Transverse colon (tissue), 4 donors: ENCODE results near the gene SLC2A13. TPM values are rescaled to one million over a fixed set of nuclear protein-coding genes. Genes with fewer than 3 reads are reported as not detected.

ENCODE experiments used
- DNase-seq: peaks from one replicate; pipeline ENCODE4 v3.0.0-alpha.2; 2019
- H3K27ac ChIP-seq, 4 donors: fragments of 200-600 bp; sonication (generic); 2 replicates each; pipeline ENCODE4 v1.5.1; 2016 to 2018; ENCODE audit warnings: inconsistent platforms in 4 of 4
- H3K27me3 ChIP-seq: fragments of 200-600 bp; sonication (generic); 2 replicates; pipeline ENCODE4 v1.5.1; 2017; ENCODE audit warnings: inconsistent platforms
- H3K36me3 ChIP-seq, 4 donors: fragments of 200-600 bp; sonication (generic); 2 replicates each; pipeline ENCODE4 v1.5.1; 2017 to 2019; ENCODE audit warnings: inconsistent platforms in 4 of 4
- H3K4me1 ChIP-seq, 4 donors: fragments of 200-600 bp; sonication (generic); 2 replicates each; pipeline ENCODE4 v1.5.1; 2017 to 2020; ENCODE audit warnings: inconsistent platforms in 4 of 4
- H3K4me3 ChIP-seq, 4 donors: fragments of 200-600 bp; sonication (generic); 1 replicate in 1 of 4; 2 replicates in 3 of 4; pipeline versions ENCODE4 v1.5.1 to v1.6.1; 2017 to 2019; ENCODE audit warnings: inconsistent platforms in 4 of 4
- H3K9me3 ChIP-seq, 2 donors: fragments of 200-600 bp; sonication (generic); 2 replicates each; pipeline ENCODE4 v1.5.1; 2017 to 2019; ENCODE audit warnings: inconsistent platforms in 2 of 2
- CTCF ChIP-seq, 5 experiments: fragments of 200-600 bp in 3 of 5; fragments of 450-650 bp in 2 of 5; sonication (generic) in 3 of 5; IDR thresholded peaks; 1 replicate in 2 of 5; 2 replicates in 3 of 5; pipeline ENCODE4 v1.5.1; 2016 to 2017; ENCODE audit warnings: antibody characterized with exemption in 5 of 5, inconsistent platforms in 3 of 5, mild to moderate bottlenecking in 2 of 5, moderate library complexity in 1 of 5
- EP300 ChIP-seq: sonication (generic); formaldehyde crosslinking; IDR thresholded peaks from one replicate; pipeline ENCODE4 v1.6.1; 2017; ENCODE audit warnings: antibody characterized with exemption, low read depth
- POLR2A ChIP-seq: fragments of 450-650 bp; IDR thresholded peaks from one replicate; pipeline ENCODE4 v1.6.1; 2016; ENCODE audit warnings: antibody characterized with exemption, mild to moderate bottlenecking, moderate library complexity
- POLR2AphosphoS5 ChIP-seq, 3 donors: sonication (generic); formaldehyde crosslinking; IDR thresholded peaks; one replicate each; pipeline ENCODE4 v1.6.1; 2016; ENCODE audit warnings: antibody characterized with exemption in 3 of 3
- WGBS, 2 donors: methylation state at CpG; one replicate each; pipeline ENCODE4 v1.1.5; 2018; ENCODE audit warnings: low coverage in 1 of 2; 5-methylcytosine and 5-hydroxymethylcytosine counted together
- in situ Hi-C, 4 donors: fragments of 200-750 bp; cut with MboI; loops; one replicate each; pipeline versions ENCODE4 v1.15.0 to v1.15.1; 2017; ENCODE audit warnings: low sequenced_read_pairs in 3 of 4, low pct_ligation_motif_present in 1 of 4, low pct_unique_long_range_greater_than_20kb in 1 of 4
- intact Hi-C: fragments of 100-400 bp; cut with DNase I; formaldehyde crosslinking; loops from one replicate; pipeline ENCODE4 v1.15.1; 2023; ENCODE audit warnings: low total_unique reads
- total RNA-seq, 4 donors: library from RNA; depleted of rRNA; stranded (reverse); fragments of >200 nt; gene quantifications; one replicate each; pipeline ENCODE4 v1.1.0, GENCODE V29; 2016

Gene SLC2A13
- total RNA-seq, 4 donors from 2014 or later = 31.8 to 70.7 (median 46.8) TPM

GRCh38 chr12:39839072-39839471, 266.8 kb downstream of the SLC2A13 start:
- Histone ChIP-seq H3K27ac (no peak overlapping the region), H3K9me3 (no peaks in the 10 kb centered on the region), H3K4me1 (no peaks in the 10 kb centered on the region), H3K27me3 (no peaks in the 10 kb centered on the region), H3K36me3 (no peaks in the 10 kb centered on the region), H3K4me3 (no peak overlapping the region)
- intact Hi-C loops = no loop called here
- no peak for TF ChIP-seq CTCF (IDR thresholded peaks at IDR 0.05)
- no peak for TF ChIP-seq POLR2AphosphoS5 (IDR thresholded peaks at IDR 0.05)
- TF ChIP-seq POLR2A = no peak
- TF ChIP-seq EP300 = no peak
- WGBS, 2 donors = 92 to 97% methylated on average over 6 of the region's 6 CpGs
- no peak for DNase-seq
- in situ Hi-C loops = no loop called here

GRCh38 chr12:39835517-39836489, 270.1 kb downstream of the SLC2A13 start:
- Histone ChIP-seq H3K27me3 (no peaks in the 10 kb centered on the region), H3K36me3 (no peaks in the 10 kb centered on the region), H3K4me1 (peaks cover 0 to 13% (median 3%) of the 10 kb centered on the region in 4 donors), H3K9me3 (no peaks in the 10 kb centered on the region), H3K27ac (no peak overlapping the region), H3K4me3 (no peak overlapping the region)
- DNase-seq = no peak
- TF ChIP-seq POLR2AphosphoS5 (IDR thresholded peaks at IDR 0.05) = no peak
- no peak for TF ChIP-seq EP300
- no peak for TF ChIP-seq CTCF (IDR thresholded peaks at IDR 0.05)
- 76 to 80% methylated on average over 4 of the region's 4 CpGs for WGBS, 2 donors
- intact Hi-C loops = no loop called here
- in situ Hi-C loops = no loop called here

GRCh38 chr12:39831587-39832315, 274.1 kb downstream of the SLC2A13 start:
- H3K4me1 ChIP-seq = peaks cover 0 to 15% (median 3%) of the 10 kb centered on the region in 4 donors
- TF ChIP-seq POLR2AphosphoS5 (IDR thresholded peaks at IDR 0.05) (no peak), EP300 (no peak), POLR2A (no peak), CTCF (IDR thresholded peaks at IDR 0.05) (no peak)
- no peaks in the 10 kb centered on the region for H3K9me3 ChIP-seq
- 14 to 46% methylated on average over 1 of the region's 1 CpG for WGBS, 2 donors
- in situ Hi-C loops = no loop called here
- intact Hi-C loops = no loop called here
- DNase-seq = no peak
- H3K27me3 ChIP-seq = no peaks in the 10 kb centered on the region
- H3K36me3 ChIP-seq = no peaks in the 10 kb centered on the region
- no peak overlapping the region for H3K27ac ChIP-seq
- no peak overlapping the region for H3K4me3 ChIP-seq

GRCh38 chr12:39830852-39831520, 274.9 kb downstream of the SLC2A13 start:
- Histone ChIP-seq H3K27ac (no peak overlapping the region), H3K36me3 (no peaks in the 10 kb centered on the region), H3K4me3 (no peak overlapping the region), H3K9me3 (no peaks in the 10 kb centered on the region), H3K27me3 (no peaks in the 10 kb centered on the region), H3K4me1 (peaks cover 0 to 15% (median 3%) of the 10 kb centered on the region in 4 donors)
- intact Hi-C loops = no loop called here
- TF ChIP-seq CTCF (IDR thresholded peaks at IDR 0.05) = no peak
- TF ChIP-seq EP300 = no peak
- no peak for TF ChIP-seq POLR2A
- no peak for TF ChIP-seq POLR2AphosphoS5 (IDR thresholded peaks at IDR 0.05)
- in situ Hi-C loops = no loop called here
- DNase-seq = no peak
- 53 to 60% methylated on average over 4 to 5 of the region's 5 CpGs for WGBS, 2 donors
